Amniotic stem cell (primary cell): ENCODE data around the gene HADHA.
"Not testable (repeated sequence)": the region's sequence is repeated elsewhere in the genome, so short reads cannot be mapped to it uniquely, and the experiment has no call there.

Experiments used
- DNase-seq: peaks from one replicate; lab custom pipeline; 2025; lab: John Stamatoyannopoulos, UW

Gene HADHA

GRCh38 chr2:26173776-26174482 lies 70.5 kb downstream of the HADHA start:
- DNase-seq = no peak

- no peak for DNase-seq
These were observed 71.3 kb downstream of the HADHA start, which contains the start of gene GAREM2 for GRCh38 chr2:26172871-26173775. TSS of gene GAREM2 (plus strand) at chr2:26173088. CDS start at chr2:26173221, 133 bp downstream.

GRCh38 chr2:26172189-26172870 lies 72.1 kb downstream of the HADHA start:
- DNase-seq = no peak

- DNase-seq = no peak
These were observed 73.6 kb downstream of the HADHA start for GRCh38 chr2:26170795-26171194.

GRCh38 chr2:26169681-26170414 lies 74.6 kb downstream of the HADHA start:
- no peak for DNase-seq

GRCh38 chr2:26169226-26169625 lies 75.2 kb downstream of the HADHA start:
- DNase-seq = no peak

- no peak for DNase-seq
These were observed 75.6 kb downstream of the HADHA start for GRCh38 chr2:26168785-26169184.

- DNase-seq = not testable (repeated sequence)
These were observed 77.9 kb downstream of the HADHA start for GRCh38 chr2:26166541-26166940.

- no peak for DNase-seq
These were observed 79.0 kb downstream of the HADHA start for GRCh38 chr2:26165403-26165802.

GRCh38 chr2:26164641-26165211 lies 79.7 kb downstream of the HADHA start:
- DNase-seq = no peak

GRCh38 chr2:26164231-26164630 lies 80.2 kb downstream of the HADHA start:
- no peak for DNase-seq

- no peak for DNase-seq
These were observed 81.5 kb downstream of the HADHA start for GRCh38 chr2:26162963-26163362.

GRCh38 chr2:26161926-26162325 lies 82.5 kb downstream of the HADHA start:
- DNase-seq = no peak

GRCh38 chr2:26157580-26157979 lies 86.9 kb downstream of the HADHA start:
- DNase-seq = no peak

GRCh38 chr2:26150243-26150642 lies 94.2 kb downstream of the HADHA start:
- DNase-seq = no peak

GRCh38 chr2:26148501-26148900 lies 95.9 kb downstream of the HADHA start:
- no peak for DNase-seq

GRCh38 chr2:26144953-26145680 lies 99.3 kb downstream of the HADHA start:
- DNase-seq = peak; percentile 29

- no peak for DNase-seq
These were observed 100.4 kb downstream of the HADHA start for GRCh38 chr2:26144031-26144430.

GRCh38 chr2:26141145-26141769 lies 103.2 kb downstream of the HADHA start:
- DNase-seq = no peak
